Activated CD4-positive, alpha-beta T cell treated with anti-CD3 and anti-CD28 coated beads, Interleukin-2, amount 50 U/mL, for 24 hours (primary cell): Measurements from ENCODE around the gene TNFSF11.

Source experiments
- DNase-seq, 2 donors: peaks; one replicate each; pipeline ENCODE4 v3.0.0-alpha.2; 2020; ENCODE audit warnings: low read depth in 1 of 2, low spot score in 1 of 2

TNFSF11 gene

GRCh38 chr13:42611086-42611779 is 37.3 kb downstream of the TNFSF11 start:
- no peak for DNase-seq

GRCh38 chr13:42612021-42612765 is 38.2 kb downstream of the TNFSF11 start:
- no peak for DNase-seq

GRCh38 chr13:42614436-42615035 is 40.6 kb downstream of the TNFSF11 start:
- DNase-seq = no peak

DNA sequence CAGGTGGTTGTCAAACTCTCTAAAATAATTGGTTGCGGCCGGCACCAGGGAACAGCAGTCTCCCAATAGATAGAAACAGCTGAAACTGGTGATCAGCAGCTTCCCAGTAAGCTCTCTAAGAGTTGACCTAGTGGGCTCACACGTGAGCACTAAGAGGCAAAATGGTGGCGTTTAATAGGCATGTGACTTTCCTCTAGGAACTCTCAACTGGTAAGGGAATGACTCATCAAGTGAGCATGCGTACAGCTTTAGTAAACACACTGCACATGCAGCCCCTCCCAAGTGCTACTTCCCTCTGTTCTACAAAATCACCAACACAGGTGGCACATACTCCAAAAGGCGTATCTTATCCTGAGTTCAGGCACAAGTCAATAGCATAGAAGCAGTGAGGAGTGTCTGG is 41.7 kb downstream of the TNFSF11 start:
- DNase-seq = no peak

- DNase-seq = no peak
Observed at GRCh38 chr13:42617221-42617620, 43.3 kb downstream of the TNFSF11 start.

- no peak for DNase-seq
Observed at GRCh38 chr13:42623916-42624315, 50.0 kb downstream of the TNFSF11 start.

GRCh38 chr13:42625611-42626010 is 51.7 kb downstream of the TNFSF11 start:
- no peak for DNase-seq

DNA sequence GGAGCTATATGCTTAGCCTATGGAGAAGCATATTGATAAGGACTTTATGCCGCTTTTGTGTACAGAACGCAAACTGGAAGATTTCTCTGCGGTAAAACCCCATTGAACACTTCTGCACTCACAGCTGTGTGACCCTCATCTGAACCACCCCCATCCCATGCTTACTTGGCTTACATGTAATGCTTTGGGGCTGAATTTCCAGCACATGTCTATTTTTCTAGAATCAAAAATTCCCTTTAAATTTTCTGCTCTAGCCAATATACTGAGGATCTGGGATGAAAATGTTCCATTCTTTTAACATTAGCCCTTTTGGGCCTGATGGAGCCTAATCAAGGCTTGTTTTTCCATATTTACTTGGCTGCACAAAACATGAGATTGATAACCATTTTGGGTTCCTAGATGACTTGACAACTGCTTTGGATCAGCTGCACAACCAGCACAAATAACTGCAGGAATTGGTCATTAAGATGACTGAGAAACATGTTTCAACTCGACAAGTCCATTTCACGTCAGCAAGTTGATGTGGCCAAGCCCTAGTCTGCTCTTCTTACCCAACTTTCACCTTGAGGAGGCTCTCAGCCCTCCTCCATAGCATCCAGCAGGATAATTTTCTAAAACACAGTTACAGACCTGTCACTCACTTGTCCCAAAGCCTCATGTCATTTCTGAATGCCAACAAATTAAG is 52.4 kb downstream of the TNFSF11 start:
- DNase-seq = no peak

GRCh38 chr13:42628666-42629065 is 54.7 kb downstream of the TNFSF11 start:
- DNase-seq = no peak

GRCh38 chr13:42631181-42631580 is 57.2 kb downstream of the TNFSF11 start:
- DNase-seq = no peak

DNA sequence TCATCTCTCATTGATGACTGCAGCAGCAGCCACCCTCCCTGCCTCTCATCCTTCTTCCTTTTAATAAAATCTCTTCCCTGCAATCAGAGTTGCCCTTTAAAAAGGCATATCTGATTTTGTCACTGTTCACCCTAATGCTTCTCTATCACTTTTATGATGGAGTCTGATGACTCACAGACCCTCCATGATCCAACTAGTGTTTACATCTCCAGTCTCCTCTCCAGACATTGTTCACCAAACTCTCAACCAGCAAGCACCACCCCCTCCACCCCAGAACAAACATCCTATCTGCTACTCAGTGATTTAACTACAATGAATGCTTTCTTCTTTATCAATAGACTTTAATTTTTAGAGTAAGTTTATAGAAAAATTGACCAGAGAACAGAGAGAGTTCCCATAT is 59.5 kb downstream of the TNFSF11 start:
- no peak for DNase-seq

- no peak for DNase-seq
Observed at GRCh38 chr13:42638101-42638500, 64.1 kb downstream of the TNFSF11 start.

DNA sequence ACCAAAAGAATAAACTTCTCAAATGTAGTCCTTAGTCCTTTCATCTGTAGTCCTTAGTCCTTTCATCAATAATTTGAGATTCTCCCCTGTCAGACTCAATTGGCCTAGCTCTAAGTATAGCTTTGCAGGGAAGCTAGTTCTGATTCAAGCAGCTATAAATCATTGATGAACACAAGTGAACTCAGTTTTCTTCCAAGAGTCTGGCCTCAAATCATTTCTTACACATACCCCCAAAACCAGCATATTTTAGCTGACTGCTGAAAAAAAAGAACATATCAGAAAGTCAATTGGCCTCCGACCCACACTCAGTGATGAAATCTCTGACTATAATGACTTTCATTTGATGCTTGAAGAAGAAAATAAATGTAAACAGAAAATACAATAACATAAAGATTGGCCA is 64.9 kb downstream of the TNFSF11 start:
- DNase-seq = no peak

- no peak for DNase-seq
Observed at GRCh38 chr13:42643076-42643475, 69.1 kb downstream of the TNFSF11 start.

GRCh38 chr13:42644841-42645240 is 70.9 kb downstream of the TNFSF11 start:
- DNase-seq = no peak

DNA sequence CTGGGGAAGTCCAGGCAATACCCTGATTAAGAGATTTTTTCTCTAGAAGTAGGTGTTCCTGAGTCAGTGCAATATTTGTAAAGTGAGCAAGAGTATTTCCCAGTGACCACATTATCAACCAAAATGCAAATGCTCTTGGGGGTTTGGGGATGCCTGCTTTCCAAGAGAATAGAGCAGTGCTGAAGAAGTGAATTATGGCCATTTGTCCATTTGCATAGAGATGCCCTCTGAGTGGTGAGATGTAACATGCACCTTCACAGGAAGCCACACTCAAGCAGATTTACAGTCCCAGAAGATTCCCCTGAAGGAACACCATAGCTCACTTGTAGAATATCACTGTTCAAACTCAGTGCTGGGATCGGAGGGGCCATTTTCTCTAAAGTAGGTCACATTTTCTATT is 71.8 kb downstream of the TNFSF11 start:
- no peak for DNase-seq

DNA sequence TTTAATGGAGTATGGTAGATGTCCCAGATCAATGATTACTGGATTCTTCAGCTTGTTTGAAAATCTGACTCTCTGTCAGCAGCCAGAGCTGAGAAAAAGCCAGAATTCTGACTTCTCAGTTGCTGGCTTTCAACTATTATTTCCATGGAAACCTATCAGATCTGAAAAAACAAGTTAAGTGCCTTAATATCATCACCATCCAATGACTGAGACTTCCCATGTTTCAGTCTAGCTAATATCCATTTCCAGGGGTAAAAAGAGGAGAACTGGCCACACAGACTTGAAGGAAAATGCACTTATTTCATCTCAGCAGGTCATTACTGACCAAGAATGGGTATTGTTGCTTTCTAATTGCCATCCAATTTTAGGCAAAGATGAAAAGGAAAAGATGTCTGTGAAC is 75.2 kb downstream of the TNFSF11 start:
- DNase-seq = no peak

DNA sequence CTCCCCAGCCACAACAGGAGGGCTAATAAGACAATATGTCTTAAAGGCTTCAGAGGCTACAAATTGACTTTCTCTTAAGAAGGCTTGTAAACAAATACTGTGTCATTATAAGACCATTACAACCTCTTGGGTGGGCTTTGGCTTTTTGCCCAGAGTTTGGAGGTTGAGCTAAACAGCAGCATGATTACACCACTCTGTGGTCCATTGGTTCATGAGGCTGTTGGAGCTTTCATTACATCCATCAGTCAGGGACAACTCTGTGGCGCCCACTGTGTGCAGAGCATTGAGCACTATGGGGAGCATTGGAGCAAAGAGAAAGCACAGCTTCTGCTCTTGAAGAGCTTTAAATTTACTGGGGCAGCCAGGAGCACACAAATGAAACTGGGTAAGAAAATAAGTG is 75.9 kb downstream of the TNFSF11 start:
- no peak for DNase-seq

- DNase-seq = no peak
Observed at GRCh38 chr13:42650506-42650905, 76.6 kb downstream of the TNFSF11 start.

GRCh38 chr13:42651936-42652641 is 78.1 kb downstream of the TNFSF11 start:
- DNase-seq = no peak
